Measurements from ENCODE around the gene BAD. TPM values are rescaled to one million over a fixed set of nuclear protein-coding genes. Genes with fewer than 3 reads are reported as not detected.

BAD gene
- total RNA-seq, 1 experiment from 2014 or later, result 50.5 TPM

DNA sequence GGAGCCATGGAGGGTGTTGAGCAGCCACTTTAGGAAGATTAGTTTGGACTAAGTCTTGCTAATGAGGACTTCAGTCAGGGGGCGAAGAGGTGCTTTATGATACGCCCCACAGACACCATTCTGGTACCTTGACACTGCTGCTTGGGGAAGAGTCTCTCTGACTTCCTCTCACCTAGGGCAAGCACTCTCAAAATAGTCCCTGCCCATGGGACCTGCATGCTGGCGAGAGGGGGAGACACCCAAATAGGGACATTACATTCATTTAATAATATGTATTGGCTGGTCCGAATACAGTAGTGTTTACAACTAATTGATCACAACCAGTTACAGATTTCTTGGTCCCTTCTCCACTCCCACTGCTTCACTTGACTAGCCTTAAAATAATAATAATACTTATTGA lies 11.3 kb upstream of the BAD start:
- Mint-ChIP-seq H3K27ac (ENCODE audit: unreplicated experiment) (no peak overlapping the region), H3K36me3 (ENCODE audit: insufficient read depth, unreplicated experiment) (peaks cover 5% of the 10 kb centered on the region), H3K4me1 (ENCODE audit: low read depth, unreplicated experiment) (no peaks in the 10 kb centered on the region), H3K9me3 (ENCODE audit: unreplicated experiment) (no peaks in the 10 kb centered on the region), H3K4me3 (ENCODE audit: unreplicated experiment) (no peak overlapping the region), H3K27me3 (ENCODE audit: insufficient read depth, unreplicated experiment) (peaks cover 16% of the 10 kb centered on the region)
- BruUV-seq (replicated peaks), result no TSS peak
- TF ChIP-seq, protein P1, sequence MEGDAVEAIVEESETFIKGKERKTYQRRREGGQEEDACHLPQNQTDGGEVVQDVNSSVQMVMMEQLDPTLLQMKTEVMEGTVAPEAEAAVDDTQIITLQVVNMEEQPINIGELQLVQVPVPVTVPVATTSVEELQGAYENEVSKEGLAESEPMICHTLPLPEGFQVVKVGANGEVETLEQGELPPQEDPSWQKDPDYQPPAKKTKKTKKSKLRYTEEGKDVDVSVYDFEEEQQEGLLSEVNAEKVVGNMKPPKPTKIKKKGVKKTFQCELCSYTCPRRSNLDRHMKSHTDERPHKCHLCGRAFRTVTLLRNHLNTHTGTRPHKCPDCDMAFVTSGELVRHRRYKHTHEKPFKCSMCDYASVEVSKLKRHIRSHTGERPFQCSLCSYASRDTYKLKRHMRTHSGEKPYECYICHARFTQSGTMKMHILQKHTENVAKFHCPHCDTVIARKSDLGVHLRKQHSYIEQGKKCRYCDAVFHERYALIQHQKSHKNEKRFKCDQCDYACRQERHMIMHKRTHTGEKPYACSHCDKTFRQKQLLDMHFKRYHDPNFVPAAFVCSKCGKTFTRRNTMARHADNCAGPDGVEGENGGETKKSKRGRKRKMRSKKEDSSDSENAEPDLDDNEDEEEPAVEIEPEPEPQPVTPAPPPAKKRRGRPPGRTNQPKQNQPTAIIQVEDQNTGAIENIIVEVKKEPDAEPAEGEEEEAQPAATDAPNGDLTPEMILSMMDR (IDR thresholded peaks at IDR 0.05; ENCODE audit: insufficient read depth in 1 of 2, low read depth in 1 of 2, low read length in 1 of 2, severe bottlenecking in 1 of 2, unreplicated experiment in 1 of 2), result no peak
- no peak for DNase-seq
- no peaks in the 10 kb centered on the region for H3K9me3 ChIP-seq
- peaks cover 4% of the 10 kb centered on the region for H3K27me3 ChIP-seq (replicated peaks; ENCODE audit: control insufficient read depth, insufficient read depth, low read length)
- intact Hi-C loops (cut with micrococcal nuclease; ENCODE audit: unreplicated experiment), result no loop called here
- no peak overlapping the region for H3K4me3 ChIP-seq (ENCODE audit: low read depth, low read length)
- H3K4me1 ChIP-seq, result peaks cover 12% of the 10 kb centered on the region
- H3K36me3 ChIP-seq (ENCODE audit: control insufficient read depth, insufficient read depth, low read length), result no peaks in the 10 kb centered on the region
- POLR2A ChIA-PET, result no interaction called here
- CTCF ChIA-PET, result interaction anchor here (0.6 to 1.6 kb wide), 2 partner anchors 9 kb away, joined by 3 to 5 read pairs; partner anchors contain the start of gene ESRRA

DNA sequence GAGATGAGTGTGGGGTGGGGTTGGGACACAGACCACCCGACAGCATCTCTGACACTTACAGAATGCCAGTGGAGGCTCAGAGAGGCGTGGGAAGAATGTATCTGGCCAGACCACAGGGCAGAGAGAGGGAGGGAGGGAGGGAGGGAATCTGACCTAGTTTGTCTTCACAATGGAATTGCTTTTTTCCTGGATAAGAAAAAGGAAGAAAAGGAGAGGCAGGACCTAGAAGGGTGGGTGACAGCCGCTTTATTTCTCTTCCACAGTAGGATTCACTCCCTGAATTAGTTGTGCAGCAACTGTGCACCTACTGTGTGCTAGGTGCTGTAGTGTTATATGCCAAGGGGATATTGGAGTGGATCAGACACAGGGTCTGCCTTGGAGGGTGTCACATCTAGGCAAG lies 10.3 kb upstream of the BAD start:
- TF ChIP-seq, protein P1 (IDR thresholded peaks at IDR 0.05; ENCODE audit: insufficient read depth in 1 of 2, low read depth in 1 of 2, low read length in 1 of 2, severe bottlenecking in 1 of 2, unreplicated experiment in 1 of 2), result no peak
- ChIA-PET POLR2A (no interaction called here), CTCF (interaction anchor here (0.6 kb wide), 2 partner anchors 10 to 84 kb away, joined by 3 read pairs; no protein-coding TSS in a partner anchor)
- peaks cover 4% of the 10 kb centered on the region for H3K27me3 ChIP-seq (replicated peaks; ENCODE audit: control insufficient read depth, insufficient read depth, low read length)
- Mint-ChIP-seq H3K4me1 (ENCODE audit: low read depth, unreplicated experiment) (no peaks in the 10 kb centered on the region), H3K9me3 (ENCODE audit: unreplicated experiment) (no peaks in the 10 kb centered on the region), H3K27ac (ENCODE audit: unreplicated experiment) (no peak overlapping the region), H3K36me3 (ENCODE audit: insufficient read depth, unreplicated experiment) (no peaks in the 10 kb centered on the region), H3K27me3 (ENCODE audit: insufficient read depth, unreplicated experiment) (peaks cover 20% of the 10 kb centered on the region), H3K4me3 (ENCODE audit: unreplicated experiment) (no peak overlapping the region)
- no peak overlapping the region for H3K4me3 ChIP-seq (ENCODE audit: low read depth, low read length)
- H3K9me3 ChIP-seq, result no peaks in the 10 kb centered on the region
- H3K4me1 ChIP-seq, result peaks cover 9% of the 10 kb centered on the region
- intact Hi-C loops (cut with micrococcal nuclease; ENCODE audit: unreplicated experiment), result no loop called here
- H3K36me3 ChIP-seq (ENCODE audit: control insufficient read depth, insufficient read depth, low read length), result no peaks in the 10 kb centered on the region
- DNase-seq, result no peak
- BruUV-seq (replicated peaks), result no TSS peak

DNA sequence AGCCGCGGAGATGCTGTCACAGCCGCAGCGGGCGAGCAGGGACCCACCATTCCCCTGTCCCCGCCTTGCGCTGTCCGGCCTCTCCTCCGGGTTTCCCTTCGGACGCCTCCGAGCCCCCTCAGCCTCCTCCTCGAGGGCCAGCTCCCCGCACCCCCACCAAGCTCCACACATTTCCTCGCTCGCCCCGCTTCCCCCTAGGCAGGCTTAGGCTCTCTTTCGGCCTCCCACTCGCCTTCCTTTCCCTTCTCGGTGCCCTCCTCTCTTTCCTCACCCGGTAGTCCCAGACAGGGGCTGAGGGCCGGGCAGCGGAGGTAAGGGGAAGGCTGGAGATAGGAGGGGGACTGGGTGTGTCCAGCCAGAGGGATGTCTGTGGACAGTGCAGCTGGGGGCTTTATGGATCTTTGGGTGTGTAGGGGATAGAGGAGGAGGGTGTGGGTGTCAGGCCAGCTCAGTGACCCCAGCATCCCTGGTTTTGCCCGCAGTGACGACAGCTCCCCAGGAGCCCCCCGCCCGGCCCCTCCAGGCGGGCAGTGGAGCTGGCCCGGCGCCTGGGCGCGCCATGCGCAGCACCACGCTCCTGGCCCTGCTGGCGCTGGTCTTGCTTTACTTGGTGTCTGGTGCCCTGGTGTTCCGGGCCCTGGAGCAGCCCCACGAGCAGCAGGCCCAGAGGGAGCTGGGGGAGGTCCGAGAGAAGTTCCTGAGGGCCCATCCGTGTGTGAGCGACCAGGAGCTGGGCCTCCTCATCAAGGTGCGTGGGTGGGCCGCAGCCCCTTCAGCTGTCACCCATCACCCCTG lies 8.2 kb upstream of the BAD start:
- POLR2A ChIA-PET, result no interaction called here
- intact Hi-C loops (cut with micrococcal nuclease; ENCODE audit: unreplicated experiment), result no loop called here
- CTCF ChIA-PET, result interaction anchor here (0.7 to 1.2 kb wide), 2 partner anchors 12 to 48 kb away, joined by 3 to 5 read pairs; no protein-coding TSS in a partner anchor
- Histone ChIP-seq H3K4me3 (ENCODE audit: low read depth, low read length) (no peak overlapping the region), H3K9me3 (no peaks in the 10 kb centered on the region), H3K36me3 (ENCODE audit: control insufficient read depth, insufficient read depth, low read length) (no peaks in the 10 kb centered on the region), H3K4me1 (peaks cover 7% of the 10 kb centered on the region; the same call in 1 of the 2 replicates), H3K27me3 (replicated peaks; ENCODE audit: control insufficient read depth, insufficient read depth, low read length) (peaks cover 3% of the 10 kb centered on the region)
- no peak overlapping the region for H3K27ac Mint-ChIP-seq (ENCODE audit: unreplicated experiment)
- no TSS peak for BruUV-seq (replicated peaks)
- no peaks in the 10 kb centered on the region for H3K36me3 Mint-ChIP-seq (ENCODE audit: insufficient read depth, unreplicated experiment)
- H3K4me3 Mint-ChIP-seq (ENCODE audit: unreplicated experiment), result peak overlapping the region; percentile 70
- peaks cover 17% of the 10 kb centered on the region for H3K27me3 Mint-ChIP-seq (ENCODE audit: insufficient read depth, unreplicated experiment)
- H3K4me1 Mint-ChIP-seq (ENCODE audit: low read depth, unreplicated experiment), result no peaks in the 10 kb centered on the region
- DNase-seq, result no peak
- TF ChIP-seq, protein P1 (IDR thresholded peaks at IDR 0.05; ENCODE audit: insufficient read depth in 1 of 2, low read depth in 1 of 2, low read length in 1 of 2, severe bottlenecking in 1 of 2, unreplicated experiment in 1 of 2), result no peak
- H3K9me3 Mint-ChIP-seq (ENCODE audit: unreplicated experiment), result no peaks in the 10 kb centered on the region

Measured in Caco-2 (cell line).